ENCODE data around the gene CSTB.

DNA sequence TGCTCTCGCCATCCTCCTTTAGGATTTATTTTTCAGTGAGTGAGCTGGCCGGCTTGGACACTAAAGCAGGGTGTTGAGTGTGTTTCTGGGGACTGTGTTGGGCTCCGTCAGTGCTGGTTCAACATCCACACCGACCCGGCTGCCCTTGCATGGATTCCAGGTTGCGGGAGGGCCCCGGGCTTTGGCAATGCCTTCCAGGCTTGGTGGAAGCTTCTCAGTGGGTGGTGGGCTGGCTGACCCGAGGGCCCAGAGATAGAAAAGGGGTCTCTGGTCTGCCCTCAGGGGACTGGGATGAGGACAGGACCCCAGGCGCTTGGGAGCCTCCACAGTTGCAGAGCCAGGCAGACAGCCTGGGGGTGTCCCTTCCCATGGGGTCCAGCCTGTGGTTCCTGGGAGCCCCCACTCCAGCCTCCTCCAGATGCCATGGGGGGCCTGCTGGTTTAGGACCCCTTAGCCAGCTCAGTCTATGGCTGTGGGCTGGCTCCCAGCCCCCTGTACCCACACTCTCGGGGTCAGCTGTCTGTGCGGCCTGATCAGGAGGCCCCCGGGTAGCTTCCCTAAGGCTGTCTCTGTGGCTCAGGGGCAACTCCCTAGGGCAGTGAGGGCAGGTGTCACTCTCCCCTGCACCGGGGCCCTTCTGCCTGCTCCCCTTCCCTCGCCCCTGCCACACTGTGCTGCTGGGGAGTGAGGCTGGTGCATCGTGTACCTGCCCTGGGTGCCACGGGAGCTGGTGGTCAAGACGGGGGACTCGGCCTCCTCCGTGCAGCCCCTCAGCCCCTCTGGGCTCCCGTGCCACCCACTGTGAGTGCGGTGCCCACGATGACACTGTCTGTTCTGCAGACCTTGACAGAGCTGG, 40.6 kb downstream of the CSTB start:
- TF ChIP-seq CTCF (IDR thresholded peaks at IDR 0.05; ENCODE audit: insufficient read depth, low read depth, low read length) (no peak), EZH2 (IDR thresholded peaks at IDR 0.05; ENCODE audit: insufficient read depth, low read length) (no peak)
